ENCODE data around the gene DNAH17. TPM values are rescaled to one million over a fixed set of nuclear protein-coding genes. Genes with fewer than 3 reads are reported as not detected.

Gene DNAH17
- total and polyA plus RNA-seq, 8 donors, result 0.64 to 7.2 (median 3.6) TPM

- no peak overlapping the region for H3K27ac ChIP-seq
- no peak for ATAC-seq
- peak in 1 of 4 donors; percentile 39 for DNase-seq
- TF ChIP-seq CTCF (IDR thresholded peaks at IDR 0.05), result no peak
- H3K36me3 ChIP-seq, result peaks cover 0 to 39% of the 10 kb centered on the region in 2 donors
- peaks cover 0 to 13% of the 10 kb centered on the region in 2 donors for H3K4me1 ChIP-seq
- no peak overlapping the region for H3K4me3 ChIP-seq
- H3K27me3 ChIP-seq, result peaks cover 0 to 8% of the 10 kb centered on the region in 2 donors
- H3K9me3 ChIP-seq, result no peaks in the 10 kb centered on the region
- intact Hi-C loops (cut with DNase I), result no loop called here
Measured at GRCh38 chr17:78432226-78433012, 144.8 kb downstream of the DNAH17 start.

GRCh38 chr17:78431692-78431958, 145.6 kb downstream of the DNAH17 start:
- H3K36me3 ChIP-seq, result peaks cover 0 to 47% of the 10 kb centered on the region in 2 donors

GRCh38 chr17:78430892-78431691, 146.1 kb downstream of the DNAH17 start:
- Histone ChIP-seq H3K4me1 (peaks cover 0 to 16% of the 10 kb centered on the region in 2 donors), H3K36me3 (peaks cover 0 to 52% of the 10 kb centered on the region in 2 donors), H3K27me3 (no peaks in the 10 kb centered on the region), H3K9me3 (no peaks in the 10 kb centered on the region), H3K27ac (no peak overlapping the region), H3K4me3 (no peak overlapping the region)
- intact Hi-C loops (cut with DNase I), result no loop called here
- DNase-seq, result peak in 1 of 4 donors; percentile 45
- ATAC-seq, result no peak
- no peak for TF ChIP-seq CTCF (IDR thresholded peaks at IDR 0.05)

More at GRCh38 chr17:78431692-78431958, 145.6 kb downstream of the DNAH17 start:
- intact Hi-C loops (cut with DNase I), result no loop called here
- ATAC-seq (no peak), DNase-seq (peak in 1 of 4 donors; percentile 45)
- Histone ChIP-seq H3K4me1 (peaks cover 0 to 13% of the 10 kb centered on the region in 2 donors), H3K27ac (no peak overlapping the region), H3K4me3 (no peak overlapping the region), H3K27me3 (peaks cover 0 to under 1% of the 10 kb centered on the region in 2 donors), H3K9me3 (no peaks in the 10 kb centered on the region)
- no peak for TF ChIP-seq CTCF (IDR thresholded peaks at IDR 0.05)

GRCh38 chr17:78429618-78429995, 147.6 kb downstream of the DNAH17 start:
- no peaks in the 10 kb centered on the region for H3K9me3 ChIP-seq
- peaks cover 0 to 30% of the 10 kb centered on the region in 2 donors for H3K4me1 ChIP-seq
- no peak for DNase-seq
- H3K4me3 ChIP-seq, result no peak overlapping the region
- peaks cover 0 to 67% of the 10 kb centered on the region in 2 donors for H3K36me3 ChIP-seq
- intact Hi-C loops (cut with DNase I), result loop anchor here in 1 of 2 donors (10.0 kb wide), 1 partner anchor 175 kb away; no protein-coding TSS in a partner anchor
- TF ChIP-seq CTCF (IDR thresholded peaks at IDR 0.05), result no peak
- ATAC-seq, result no peak
- no peak overlapping the region for H3K27ac ChIP-seq
- H3K27me3 ChIP-seq, result no peaks in the 10 kb centered on the region
